ENCODE data around the gene RHBDD1.

DNA sequence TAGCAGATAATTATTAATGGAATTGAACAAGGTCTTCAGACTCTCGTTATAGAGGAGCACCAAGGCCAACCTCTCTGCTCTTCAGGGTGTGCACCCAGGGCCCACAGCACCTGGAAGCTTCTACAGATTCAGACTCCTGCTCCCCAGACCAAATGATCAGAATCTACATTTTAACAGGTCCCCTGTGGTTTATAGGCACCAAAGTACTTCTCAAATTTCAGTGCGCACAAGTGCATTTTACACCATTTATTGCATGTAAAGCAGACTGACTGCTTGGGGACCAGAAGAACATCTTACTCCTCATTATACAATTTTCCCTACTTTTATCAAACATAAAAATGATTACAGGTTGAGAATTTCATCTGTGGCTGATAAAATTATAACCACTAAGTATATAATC lies 164.3 kb downstream of the RHBDD1 start:
- TF ChIP-seq, protein P1, sequence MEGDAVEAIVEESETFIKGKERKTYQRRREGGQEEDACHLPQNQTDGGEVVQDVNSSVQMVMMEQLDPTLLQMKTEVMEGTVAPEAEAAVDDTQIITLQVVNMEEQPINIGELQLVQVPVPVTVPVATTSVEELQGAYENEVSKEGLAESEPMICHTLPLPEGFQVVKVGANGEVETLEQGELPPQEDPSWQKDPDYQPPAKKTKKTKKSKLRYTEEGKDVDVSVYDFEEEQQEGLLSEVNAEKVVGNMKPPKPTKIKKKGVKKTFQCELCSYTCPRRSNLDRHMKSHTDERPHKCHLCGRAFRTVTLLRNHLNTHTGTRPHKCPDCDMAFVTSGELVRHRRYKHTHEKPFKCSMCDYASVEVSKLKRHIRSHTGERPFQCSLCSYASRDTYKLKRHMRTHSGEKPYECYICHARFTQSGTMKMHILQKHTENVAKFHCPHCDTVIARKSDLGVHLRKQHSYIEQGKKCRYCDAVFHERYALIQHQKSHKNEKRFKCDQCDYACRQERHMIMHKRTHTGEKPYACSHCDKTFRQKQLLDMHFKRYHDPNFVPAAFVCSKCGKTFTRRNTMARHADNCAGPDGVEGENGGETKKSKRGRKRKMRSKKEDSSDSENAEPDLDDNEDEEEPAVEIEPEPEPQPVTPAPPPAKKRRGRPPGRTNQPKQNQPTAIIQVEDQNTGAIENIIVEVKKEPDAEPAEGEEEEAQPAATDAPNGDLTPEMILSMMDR (IDR thresholded peaks at IDR 0.05) = no peak
- TF ChIP-seq POLR2A (IDR thresholded peaks at IDR 0.05) (no peak), POLR2AphosphoS5 (IDR thresholded peaks at IDR 0.05) (no peak)

Measured in stomach (tissue), 4 donors.